SHP77 (cell line): Measurements from ENCODE around the gene SDCBP2.
"Not testable (repeated sequence)": the region's sequence is repeated elsewhere in the genome, so short reads cannot be mapped to it uniquely, and the experiment has no call there.

ENCODE experiments used
- DNase-seq, 2 experiments: peaks; one replicate each; lab custom pipeline; 2025; lab: John Stamatoyannopoulos, UW

Gene SDCBP2

GRCh38 chr20:1357921-1358671, 29.2 kb upstream of the SDCBP2 start:
- DNase-seq = no peak

- no peak for DNase-seq
Observed at GRCh38 chr20:1353956-1354355, 25.0 kb upstream of the SDCBP2 start.

GRCh38 chr20:1346315-1346969, 17.5 kb upstream of the SDCBP2 start:
- no peak for DNase-seq

DNA sequence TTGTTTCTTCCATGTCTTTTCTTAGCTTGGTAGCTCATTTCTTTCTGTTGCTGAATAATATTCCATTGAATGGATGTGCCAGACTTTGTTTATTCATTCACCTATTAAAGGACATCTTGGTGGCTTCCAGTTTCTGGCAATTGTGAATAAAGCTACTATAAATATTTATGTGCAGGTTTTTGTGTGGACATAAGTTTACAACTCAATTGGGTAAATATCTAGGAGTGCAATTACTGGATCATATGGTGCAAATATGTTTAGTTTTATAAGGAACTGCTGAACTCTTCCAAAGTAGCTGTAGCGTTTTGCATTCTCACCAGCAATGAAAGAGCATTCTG, 16.8 kb upstream of the SDCBP2 start:
- DNase-seq = no peak

DNA sequence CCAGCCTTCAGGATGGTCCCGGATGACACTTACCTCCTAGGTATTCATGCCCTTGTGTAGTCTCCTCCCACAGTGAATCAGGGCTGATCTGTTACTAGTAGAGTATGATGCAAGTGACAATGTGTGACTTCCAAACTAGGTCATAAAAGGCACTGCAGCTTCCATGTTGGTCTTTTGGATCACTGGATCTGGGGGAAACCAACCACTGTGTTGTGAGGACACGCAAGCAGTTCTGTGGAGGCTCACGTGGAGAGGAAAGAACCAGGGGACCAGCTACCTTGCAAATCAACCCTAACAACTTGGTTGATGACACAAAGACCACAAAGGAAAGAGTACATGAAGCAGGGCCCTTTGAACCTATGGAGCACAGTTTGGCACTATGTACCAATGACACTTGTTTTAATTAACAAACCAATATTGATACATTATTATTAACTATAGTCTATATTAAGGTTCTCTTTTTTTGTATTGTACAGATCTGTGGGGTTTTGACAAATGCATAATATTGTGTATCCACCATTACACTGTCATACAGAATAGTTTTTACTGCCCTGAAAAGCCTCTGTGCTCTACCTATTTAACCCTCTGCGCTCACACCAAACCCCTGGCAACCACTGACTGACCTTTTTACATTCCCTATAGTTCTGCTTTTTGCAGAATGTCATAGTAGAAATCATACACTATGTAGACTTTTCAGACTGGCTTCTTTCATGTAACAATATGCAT, 16.3 kb upstream of the SDCBP2 start:
- no peak for DNase-seq

- not testable (repeated sequence) for DNase-seq
Observed at GRCh38 chr20:1343446-1344124, 14.6 kb upstream of the SDCBP2 start.

DNA sequence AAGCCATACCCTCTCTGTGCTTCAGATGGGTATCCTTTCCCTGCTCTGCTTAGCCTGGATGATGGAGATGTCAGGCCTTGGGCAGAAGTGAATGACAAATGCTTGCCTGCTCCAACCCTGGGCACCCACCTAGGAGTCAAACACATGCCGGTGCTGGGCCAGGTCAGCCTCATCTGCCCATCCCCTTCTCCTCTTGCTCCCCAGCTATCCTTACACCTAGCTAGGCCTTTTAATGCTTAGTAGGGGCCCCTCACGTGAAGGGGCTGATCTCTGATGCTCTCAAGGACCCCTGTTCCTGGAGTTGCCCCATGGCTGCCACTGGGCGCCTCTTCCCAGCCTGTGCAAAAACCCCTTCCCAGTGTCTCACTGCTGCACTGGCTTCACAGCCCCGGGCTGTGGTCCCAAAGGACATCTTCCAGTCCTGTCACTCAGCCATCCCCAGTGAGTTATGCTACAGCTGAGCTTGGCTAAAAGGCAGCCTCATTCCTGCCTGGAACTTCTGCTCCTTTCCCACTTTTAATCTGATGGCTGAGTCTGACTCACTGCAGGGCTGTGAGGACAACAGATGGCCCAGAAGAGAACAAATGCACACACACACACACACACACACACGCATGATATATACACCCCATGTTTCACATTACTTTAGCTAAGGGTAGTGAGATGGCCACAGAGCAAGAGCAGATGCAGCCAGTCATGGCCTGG, 12.8 kb upstream of the SDCBP2 start:
- no peak for DNase-seq

DNA sequence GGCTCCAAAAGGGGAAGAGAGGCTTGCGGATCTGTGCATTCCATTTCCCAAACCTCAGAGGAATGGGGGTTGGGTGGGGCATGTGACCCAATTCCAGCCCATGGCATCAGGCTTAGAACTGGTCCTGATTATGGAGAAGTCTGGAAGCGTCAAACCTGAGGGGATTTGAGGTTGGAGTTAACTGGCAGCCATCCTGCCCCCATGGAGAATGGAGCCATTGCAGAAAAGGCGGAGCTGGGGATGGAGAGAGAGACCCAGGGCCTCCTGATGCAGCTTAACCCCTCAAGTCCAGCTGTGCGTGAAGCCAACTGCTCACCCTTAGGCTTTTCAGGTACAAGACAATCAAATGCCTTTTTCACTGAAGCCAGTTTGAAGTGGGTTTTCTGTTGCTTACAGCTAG, 9.9 kb upstream of the SDCBP2 start:
- no peak for DNase-seq

GRCh38 chr20:1338096-1338495, 9.2 kb upstream of the SDCBP2 start:
- no peak for DNase-seq

DNA sequence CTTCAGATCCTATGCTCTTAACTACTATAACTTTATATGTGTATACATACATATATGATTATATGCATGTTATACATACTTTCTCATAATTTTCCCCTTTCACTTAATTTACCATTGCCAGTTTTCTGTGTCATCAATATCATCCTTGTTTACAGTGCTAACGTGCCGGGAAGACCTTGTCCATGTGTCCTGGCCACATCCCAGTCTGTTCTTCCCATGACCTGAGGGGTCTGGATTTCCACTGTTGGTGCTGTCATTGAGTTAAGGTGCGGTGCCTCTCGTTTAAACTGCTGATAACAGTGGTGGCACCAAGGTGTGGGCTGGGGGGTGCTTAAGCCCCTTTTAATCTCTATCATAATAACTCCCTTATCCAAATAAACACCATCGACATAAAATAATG, 8.5 kb upstream of the SDCBP2 start:
- no peak for DNase-seq

DNA sequence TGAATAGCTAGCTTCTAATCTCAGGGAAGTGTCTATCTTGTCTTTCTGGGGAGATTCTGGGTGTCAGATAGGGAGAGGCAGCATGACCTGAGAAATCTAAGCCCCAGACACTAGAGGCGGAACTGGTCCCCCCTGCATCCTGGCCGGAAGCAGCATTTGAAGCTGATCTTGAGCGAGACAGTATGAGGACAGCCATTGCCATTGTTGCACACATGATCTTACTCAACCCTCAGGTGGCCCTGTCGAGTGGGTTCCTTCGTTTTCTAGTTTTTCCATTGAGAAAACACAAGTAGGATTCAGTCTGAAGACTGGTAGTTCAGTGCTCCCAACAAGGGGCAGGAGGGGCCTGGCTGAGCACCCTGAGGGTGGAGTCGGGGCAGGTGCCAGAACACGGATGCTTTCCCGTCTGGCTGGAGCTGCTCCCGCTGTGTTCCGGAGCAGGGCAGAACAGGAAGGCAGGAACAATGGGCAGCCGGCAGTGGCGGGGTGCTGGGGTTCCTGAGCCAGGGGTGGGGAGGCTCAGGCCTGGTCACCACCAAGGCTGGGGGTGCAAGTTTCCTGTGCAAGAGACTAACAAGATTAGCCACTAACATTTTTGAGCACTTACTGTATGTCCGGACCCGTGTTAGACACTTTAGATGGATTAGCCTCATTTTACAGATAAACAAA, 7.9 kb upstream of the SDCBP2 start:
- no peak for DNase-seq

DNA sequence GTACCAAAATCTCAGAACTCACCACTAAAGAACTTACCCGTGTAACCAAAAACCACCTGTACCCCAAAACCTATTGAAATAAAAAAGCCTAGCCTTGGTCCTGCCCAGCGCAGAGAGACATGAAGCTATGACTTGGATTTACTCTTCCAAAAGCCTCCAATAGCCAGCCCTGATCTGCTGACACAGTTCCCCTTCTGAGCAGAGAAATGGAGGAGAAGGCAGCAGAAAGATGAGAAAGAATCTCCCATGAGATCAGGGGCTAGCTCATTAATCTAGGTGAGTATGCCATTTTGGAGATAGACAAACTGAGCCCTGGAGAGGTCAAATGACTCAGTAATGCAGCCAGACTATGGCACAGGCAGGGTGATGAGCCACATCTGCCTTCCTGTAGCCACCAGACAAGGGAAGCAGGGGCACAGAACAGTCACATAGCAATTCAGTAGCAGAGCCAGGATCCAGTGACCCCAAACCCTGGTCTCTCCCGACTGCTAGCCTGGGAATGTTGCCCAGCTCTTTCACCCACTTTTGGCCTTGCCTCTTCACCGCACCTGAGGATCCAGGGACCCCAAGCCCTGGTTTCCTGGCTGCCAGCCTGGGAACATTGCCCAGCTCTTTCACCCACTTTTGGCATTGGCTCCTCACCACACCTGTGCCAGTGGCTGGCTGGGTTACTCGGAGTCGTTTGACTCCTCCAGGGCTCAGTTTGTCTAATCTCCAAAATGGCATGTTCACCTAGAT, 7.2 kb upstream of the SDCBP2 start:
- DNase-seq = no peak

GRCh38 chr20:1334761-1335160, 5.8 kb upstream of the SDCBP2 start:
- no peak for DNase-seq

DNA sequence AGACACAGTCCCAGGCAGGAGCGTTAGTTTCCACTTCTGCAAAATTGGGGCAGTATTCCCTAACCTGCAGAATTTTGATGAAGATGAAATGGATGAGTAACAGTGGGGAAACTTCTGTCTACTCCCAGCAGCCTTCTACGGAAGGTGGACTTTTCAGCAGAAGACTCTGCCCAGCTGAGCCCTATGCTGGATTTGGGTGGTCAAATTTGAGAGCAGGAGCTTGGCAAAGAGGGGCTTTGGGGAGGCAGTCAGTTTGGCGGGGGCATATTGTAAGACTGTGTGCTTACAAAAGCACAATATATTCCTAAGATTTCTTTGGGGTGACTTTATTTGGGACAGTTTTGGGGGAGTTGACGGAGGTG, 5.4 kb upstream of the SDCBP2 start:
- no peak for DNase-seq

- DNase-seq = no peak
Observed at GRCh38 chr20:1333462-1334369, 4.8 kb upstream of the SDCBP2 start.

- no peak for DNase-seq
Observed at GRCh38 chr20:1332749-1333300, 3.9 kb upstream of the SDCBP2 start.

GRCh38 chr20:1331801-1332453, 3.0 kb upstream of the SDCBP2 start:
- DNase-seq = no peak

- no peak for DNase-seq
Observed at GRCh38 chr20:1331101-1331500, 2.2 kb upstream of the SDCBP2 start.
